ENCODE results near the gene ACAA2. TPM values are rescaled to one million over a fixed set of nuclear protein-coding genes. Genes with fewer than 3 reads are reported as not detected.
"Not testable (repeated sequence)": the region's sequence is repeated elsewhere in the genome, so short reads cannot be mapped to it uniquely, and the experiment has no call there.

ACAA2 gene
- total and polyA plus RNA-seq, 10 of the 15 experiments (the other 5 are each of a cell fraction or from before 2014, with no cell fraction given): 43.1 to 134 (median 64.6) TPM

GRCh38 chr18:49808553-49809191 is 4.7 kb downstream of the ACAA2 start:
- CTCF ChIA-PET; SMC1A ChIA-PET (ENCODE audit: uncharacterized antibody, unreplicated experiment); FAIRE-seq: not testable (repeated sequence)

GRCh38 chr18:49804096-49804495 is 9.2 kb downstream of the ACAA2 start:
- H3K9me3 ChIP-seq (replicated peaks; ENCODE audit: control insufficient read depth, insufficient read depth, low read length): no peaks in the 10 kb centered on the region; the same call in 2 of the 3 replicates
- no peaks in the 10 kb centered on the region for H3K27me3 ChIP-seq (replicated peaks in 1 of 2; ENCODE audit: control insufficient read depth in 2 of 2, insufficient read depth in 2 of 2, low read length in 1 of 2)
- DNase-seq (ENCODE audit: low read depth, low spot score) (no peak), ATAC-seq (no peak), FAIRE-seq (no peak)
- no peak overlapping the region for H2AFZ ChIP-seq (ENCODE audit: control insufficient read depth, low read depth, low read length)
- POLR2A ChIA-PET: no interaction called here
- in situ Hi-C loops (cut with MboI) (no loop called here), intact Hi-C loops (cut with micrococcal nuclease; ENCODE audit: unreplicated experiment) (no loop called here)
- TF ChIP-seq SMC3 (IDR thresholded peaks at IDR 0.05; ENCODE audit: borderline replicate concordance, low read length): no peak
- TF ChIP-seq ZBTB4 (CRISPR knock-in tag; IDR thresholded peaks at IDR 0.05): no peak
- no peak for TF ChIP-seq BMI1 (IDR thresholded peaks at IDR 0.05; ENCODE audit: borderline replicate concordance)
- no peak for TF ChIP-seq CBX5 (IDR thresholded peaks at IDR 0.05; ENCODE audit: low read depth)
- RAD21 ChIA-PET (ENCODE audit: unreplicated experiment): no interaction called here
- WGBS (ENCODE audit: insufficient coverage, insufficient replicate concordance, low lambda C conversion rate, missing lambda C conversion rate): 79% methylated on average over 5 of the region's 5 CpGs
- BruUV-seq (replicated peaks): no TSS peak
- no peak overlapping the region for H3K9ac ChIP-seq (ENCODE audit: control insufficient read depth, insufficient read depth, low read length)
- H3K36me3 ChIP-seq (ENCODE audit: control insufficient read depth in 2 of 2, insufficient read depth in 2 of 2, low read length in 1 of 2): no peaks in the 10 kb centered on the region
- CTCF ChIA-PET: no interaction called here
- no peak overlapping the region for H3K4me2 ChIP-seq (ENCODE audit: control insufficient read depth, insufficient read depth)
- H3K4me3 ChIP-seq: no peak overlapping the region
- H3K27ac ChIP-seq (ENCODE audit: control insufficient read depth, insufficient read depth): no peak overlapping the region
- SMC1A ChIA-PET (ENCODE audit: uncharacterized antibody, unreplicated experiment): no interaction called here
- peaks cover 7% of the 10 kb centered on the region for H3K79me2 ChIP-seq (ENCODE audit: control insufficient read depth, insufficient read depth, low read length)
- no peaks in the 10 kb centered on the region for H3K4me1 ChIP-seq (ENCODE audit: control insufficient read depth, insufficient read depth, low read length)
- H4K20me1 ChIP-seq (ENCODE audit: control insufficient read depth, insufficient read depth): no peaks in the 10 kb centered on the region

More at GRCh38 chr18:49808553-49809191, 4.7 kb downstream of the ACAA2 start:
- H3K9ac ChIP-seq (ENCODE audit: control insufficient read depth, insufficient read depth, low read length); DNase-seq (ENCODE audit: low read depth, low spot score); ATAC-seq; H3K27me3 ChIP-seq (replicated peaks in 1 of 2; ENCODE audit: control insufficient read depth in 2 of 2, insufficient read depth in 2 of 2, low read length in 1 of 2); H3K36me3 ChIP-seq (ENCODE audit: control insufficient read depth in 2 of 2, insufficient read depth in 2 of 2, low read length in 1 of 2); H3K4me3 ChIP-seq; H3K27ac ChIP-seq (ENCODE audit: control insufficient read depth, insufficient read depth); H4K20me1 ChIP-seq (ENCODE audit: control insufficient read depth, insufficient read depth); H3K9me3 ChIP-seq (replicated peaks; ENCODE audit: control insufficient read depth, insufficient read depth, low read length); H3K4me2 ChIP-seq (ENCODE audit: control insufficient read depth, insufficient read depth); H3K4me1 ChIP-seq (ENCODE audit: control insufficient read depth, insufficient read depth, low read length); intact Hi-C loops (cut with micrococcal nuclease; ENCODE audit: unreplicated experiment); POLR2A ChIA-PET; RAD21 ChIA-PET (ENCODE audit: unreplicated experiment); H2AFZ ChIP-seq (ENCODE audit: control insufficient read depth, low read depth, low read length); BruUV-seq (replicated peaks); in situ Hi-C loops (cut with MboI): not testable (repeated sequence)
- peaks cover 28% of the 10 kb centered on the region for H3K79me2 ChIP-seq (ENCODE audit: control insufficient read depth, insufficient read depth, low read length)
- WGBS (ENCODE audit: insufficient coverage, insufficient replicate concordance, low lambda C conversion rate, missing lambda C conversion rate): 98% methylated on average over 10 of the region's 10 CpGs
